Dermis blood vessel endothelial cell (primary cell): ENCODE measurements around the gene GNB2. TPM values are rescaled to one million over a fixed set of nuclear protein-coding genes. Genes with fewer than 3 reads are reported as not detected.

Experiments
- total RNA-seq: library from RNA; depleted of rRNA; stranded (reverse); fragments of >200 nt; gene quantifications from 2 replicates; pipeline ENCODE4 v1.2.3, GENCODE V29; 2014

Gene GNB2
- total RNA-seq, 1 donor from 2014 or later = 85.4 TPM

Other genes with a start within 250 kb of the GNB2 start
- 0.51 and 0.98 TPM in 2 replicates for gene ZCWPW1, start 245.0 kb upstream of the GNB2 start, total RNA-seq
- 54.3 and 56.5 TPM in 2 replicates for gene MEPCE, start 243.9 kb upstream of the GNB2 start, total RNA-seq
- 19.3 and 28.1 TPM in 2 replicates for gene PPP1R35, start 237.2 kb upstream of the GNB2 start, total RNA-seq
- gene SPACDR, start 209.5 kb upstream of the GNB2 start, total RNA-seq = 0.34 and 0.93 TPM in 2 replicates
- 32.3 and 44.2 TPM in 2 replicates for gene TSC22D4, start 194.5 kb upstream of the GNB2 start, total RNA-seq
- gene NYAP1, start 189.8 kb upstream of the GNB2 start, total RNA-seq = 4.3 and 5.4 TPM in 2 replicates
- gene AGFG2, start 134.5 kb upstream of the GNB2 start, total RNA-seq = 49.5 and 62.2 TPM in 2 replicates
- not detected in 2 replicates for gene SAP25, start 99.8 kb upstream of the GNB2 start, total RNA-seq
- gene LRCH4, start 87.6 kb upstream of the GNB2 start, total RNA-seq = 12.1 and 20.3 TPM in 2 replicates
- 0.60 TPM in 1 of 2 replicates, not detected in the other for gene FBXO24, start 87.4 kb upstream of the GNB2 start, total RNA-seq
- 0.51 and 0.56 TPM in 2 replicates for gene PCOLCE, start 71.4 kb upstream of the GNB2 start, total RNA-seq
- 4.9 and 10.3 TPM in 2 replicates for gene MOSPD3, start 61.2 kb upstream of the GNB2 start, total RNA-seq
- gene TFR2, start 32.2 kb upstream of the GNB2 start, total RNA-seq = 0.68 and 0.70 TPM in 2 replicates
- not detected in 2 replicates for gene ACTL6B, start 17.3 kb upstream of the GNB2 start, total RNA-seq
- 18.0 and 20.8 TPM in 2 replicates for gene GIGYF1, start 20.5 kb downstream of the GNB2 start, total RNA-seq
- 28.1 and 34.2 TPM in 2 replicates for gene POP7, start 32.4 kb downstream of the GNB2 start, total RNA-seq
- not detected in 2 replicates for gene EPO, start 46.7 kb downstream of the GNB2 start, total RNA-seq
- not detected in 2 replicates for gene ZAN, start 59.9 kb downstream of the GNB2 start, total RNA-seq
- gene EPHB4, start 153.8 kb downstream of the GNB2 start, total RNA-seq = 415 and 590 TPM in 2 replicates
- gene SLC12A9, start 179.0 kb downstream of the GNB2 start, total RNA-seq = 37.1 and 39.9 TPM in 2 replicates
- gene TRIP6, start 193.6 kb downstream of the GNB2 start, total RNA-seq = 43.6 and 61.4 TPM in 2 replicates
- gene SRRT, start 201.4 kb downstream of the GNB2 start, total RNA-seq = 43.9 and 53.9 TPM in 2 replicates
- 2.2 and 2.9 TPM in 2 replicates for gene UFSP1, start 216.0 kb downstream of the GNB2 start, total RNA-seq
- 1.2 and 4.9 TPM in 2 replicates for gene ACHE, start 222.1 kb downstream of the GNB2 start, total RNA-seq